Panc1 (cell line): ENCODE data around the gene HSPA4. TPM values are rescaled to one million over a fixed set of nuclear protein-coding genes. Genes with fewer than 3 reads are reported as not detected.

Source experiments
- ATAC-seq: fragments of 200-7000 bp; cut with Tn5 transposase; 2 replicates; pipeline ENCODE4 v1.9.1; 2020; ENCODE audit warnings: mild to moderate bottlenecking, moderate library complexity
- BruUV-seq: library from RNA; stranded (reverse); fragments of 400-500 nt; replicated peaks from 2 replicates; lab custom pipeline; 2021; lab: Mats Ljungman, UMichigan
- CTCF ChIA-PET: fragments of 300-600 bp; sonication (Branson Sonifier 250); formaldehyde crosslinking; loops from one replicate; lab custom pipeline; 2022; ENCODE audit warnings: antibody characterized with exemption; lab: Charles Lee
- POLR2A ChIA-PET: fragments of 300-600 bp; sonication (Branson Sonifier 250); formaldehyde crosslinking; loops from one replicate; lab custom pipeline; 2022; ENCODE audit warnings: antibody characterized with exemption; lab: Charles Lee
- DNase-seq: peaks from one replicate; pipeline ENCODE4 v3.0.0-alpha.2; 2010; ENCODE audit warnings: low read depth, low spot score
- H3K27ac ChIP-seq: 2 replicates; pipeline ENCODE4 v1.5.1; 2011; ENCODE audit warnings: mild to moderate bottlenecking, low read length, inconsistent platforms
- H3K27me3 ChIP-seq: fragments of 200-500 bp; sonication (Bioruptor generic); 2 replicates; pipeline ENCODE4 v1.6.0; 2014; ENCODE audit warnings: low read length, inconsistent platforms; ENCODE audit not compliant: control insufficient read depth, insufficient read depth
- H3K36me3 ChIP-seq: fragments of 200-500 bp; sonication (Bioruptor generic); 2 replicates; pipeline ENCODE4 v1.5.1; 2014; ENCODE audit warnings: inconsistent platforms, mild to moderate bottlenecking, low read length, moderate library complexity; ENCODE audit not compliant: control insufficient read depth, insufficient read depth
- H3K4me1 ChIP-seq: 2 replicates; pipeline ENCODE4 v1.5.1; 2011; ENCODE audit warnings: inconsistent platforms, mild to moderate bottlenecking, low read length, moderate library complexity; ENCODE audit not compliant: control insufficient read depth, insufficient read depth
- H3K4me3 ChIP-seq, 2 experiments: 2 replicates each; pipeline ENCODE4 v1.5.1; 2011 to 2012; ENCODE audit warnings: low read depth in 2 of 2, low read length in 2 of 2, mild to moderate bottlenecking in 2 of 2, inconsistent platforms in 1 of 2, moderate library complexity in 1 of 2
- H3K9me3 ChIP-seq: fragments of 200-500 bp; sonication (Bioruptor generic); 2 replicates; pipeline ENCODE4 v1.5.1; 2014; ENCODE audit warnings: low read depth, mild to moderate bottlenecking, inconsistent platforms, low read length, moderate library complexity; ENCODE audit not compliant: control insufficient read depth, insufficient read depth
- POLR2AphosphoS5 ChIP-seq: IDR thresholded peaks from 2 replicates; pipeline ENCODE4 v1.6.1; 2012; ENCODE audit warnings: mild to moderate bottlenecking, low read depth, low read length, moderate library complexity
- SIN3A ChIP-seq: IDR thresholded peaks from 2 replicates; pipeline ENCODE4 v1.6.1; 2012; ENCODE audit warnings: low read depth, mild to moderate bottlenecking, low read length, moderate library complexity, borderline replicate concordance; ENCODE audit not compliant: insufficient read depth
- TCF7L2 ChIP-seq: IDR thresholded peaks from 2 replicates; pipeline ENCODE4 v1.6.1; 2011; ENCODE audit warnings: mild to moderate bottlenecking, low read depth, low read length, inconsistent platforms
- in situ Hi-C: cut with HindIII; loops from 2 replicates; pipeline ENCODE4 v1.10.0; 2016; ENCODE audit warnings: low sequenced_read_pairs, low pct_unique_long_range_greater_than_20kb
- intact Hi-C: fragments of 100-400 bp; cut with micrococcal nuclease; formaldehyde crosslinking; loops from one replicate; pipeline ENCODE4 v1.10.0; 2022; ENCODE audit not compliant: unreplicated experiment
- total RNA-seq: library from RNA; stranded (reverse); gene quantifications from one replicate; pipeline ENCODE4 v1.2.1, GENCODE V29; 2021; ENCODE audit not compliant: unreplicated experiment
- TF ChIP-seq, protein P1 (sequence below): fragments of 450-650 bp; IDR thresholded peaks from 2 replicates; pipeline ENCODE4 v1.5.1; 2017; ENCODE audit warnings: mild to moderate bottlenecking
- TF ChIP-seq, protein P2 (sequence below), 2 experiments: IDR thresholded peaks; 2 replicates each; pipeline ENCODE4 v1.6.1; 2011 to 2012; ENCODE audit warnings: low read depth in 2 of 2, control low read depth in 1 of 2, low read length in 1 of 2, mild to moderate bottlenecking in 1 of 2, moderate library complexity in 1 of 2; ENCODE audit not compliant: insufficient read depth in 1 of 2

The HSPA4 gene
- total RNA-seq, 1 experiment from 2014 or later = 247 TPM

GRCh38 chr5:133066045-133066444 is 14.2 kb downstream of the HSPA4 start:
- peaks cover 12% of the 10 kb centered on the region; the same call in 1 of the 2 replicates for H3K36me3 ChIP-seq
- BruUV-seq = no TSS peak

DNA sequence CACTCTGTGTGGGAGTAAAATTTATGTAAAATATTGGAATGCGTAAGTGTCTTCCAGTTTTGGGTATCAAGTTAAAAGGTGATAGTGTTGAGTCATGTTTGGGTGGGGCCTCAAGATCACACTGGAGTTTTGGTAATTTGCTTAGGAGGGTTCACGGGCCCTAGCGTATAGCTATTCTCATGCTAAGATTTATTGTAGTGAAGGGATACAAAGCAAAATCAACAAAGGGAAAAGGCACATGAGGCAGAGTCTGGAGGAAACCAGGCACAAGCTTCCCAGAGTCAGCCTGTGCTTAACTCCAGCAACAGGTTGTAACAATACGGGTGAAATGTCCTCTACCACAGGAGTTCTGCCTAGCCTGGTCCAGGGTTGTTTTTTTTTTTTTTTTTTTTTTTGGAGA is 20.2 kb downstream of the HSPA4 start:
- H3K4me3 ChIP-seq = no peak overlapping the region
- H3K27me3 ChIP-seq = no peaks in the 10 kb centered on the region
- intact Hi-C loops (no loop called here), in situ Hi-C loops (no loop called here)
- ChIA-PET POLR2A (no interaction called here), CTCF (interaction anchor here (0.6 kb wide), 1 partner anchor 11 kb away, joined by 3 read pairs; no protein-coding TSS in a partner anchor)
- peaks cover 37% of the 10 kb centered on the region for H3K36me3 ChIP-seq
- no peak overlapping the region for H3K27ac ChIP-seq
- H3K4me1 ChIP-seq = no peaks in the 10 kb centered on the region
- no peaks in the 10 kb centered on the region for H3K9me3 ChIP-seq
- TF ChIP-seq, protein P1, sequence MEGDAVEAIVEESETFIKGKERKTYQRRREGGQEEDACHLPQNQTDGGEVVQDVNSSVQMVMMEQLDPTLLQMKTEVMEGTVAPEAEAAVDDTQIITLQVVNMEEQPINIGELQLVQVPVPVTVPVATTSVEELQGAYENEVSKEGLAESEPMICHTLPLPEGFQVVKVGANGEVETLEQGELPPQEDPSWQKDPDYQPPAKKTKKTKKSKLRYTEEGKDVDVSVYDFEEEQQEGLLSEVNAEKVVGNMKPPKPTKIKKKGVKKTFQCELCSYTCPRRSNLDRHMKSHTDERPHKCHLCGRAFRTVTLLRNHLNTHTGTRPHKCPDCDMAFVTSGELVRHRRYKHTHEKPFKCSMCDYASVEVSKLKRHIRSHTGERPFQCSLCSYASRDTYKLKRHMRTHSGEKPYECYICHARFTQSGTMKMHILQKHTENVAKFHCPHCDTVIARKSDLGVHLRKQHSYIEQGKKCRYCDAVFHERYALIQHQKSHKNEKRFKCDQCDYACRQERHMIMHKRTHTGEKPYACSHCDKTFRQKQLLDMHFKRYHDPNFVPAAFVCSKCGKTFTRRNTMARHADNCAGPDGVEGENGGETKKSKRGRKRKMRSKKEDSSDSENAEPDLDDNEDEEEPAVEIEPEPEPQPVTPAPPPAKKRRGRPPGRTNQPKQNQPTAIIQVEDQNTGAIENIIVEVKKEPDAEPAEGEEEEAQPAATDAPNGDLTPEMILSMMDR = no peak
- TF ChIP-seq SIN3A (no peak), TCF7L2 (no peak), POLR2AphosphoS5 (no peak)
- TF ChIP-seq, protein P2, sequence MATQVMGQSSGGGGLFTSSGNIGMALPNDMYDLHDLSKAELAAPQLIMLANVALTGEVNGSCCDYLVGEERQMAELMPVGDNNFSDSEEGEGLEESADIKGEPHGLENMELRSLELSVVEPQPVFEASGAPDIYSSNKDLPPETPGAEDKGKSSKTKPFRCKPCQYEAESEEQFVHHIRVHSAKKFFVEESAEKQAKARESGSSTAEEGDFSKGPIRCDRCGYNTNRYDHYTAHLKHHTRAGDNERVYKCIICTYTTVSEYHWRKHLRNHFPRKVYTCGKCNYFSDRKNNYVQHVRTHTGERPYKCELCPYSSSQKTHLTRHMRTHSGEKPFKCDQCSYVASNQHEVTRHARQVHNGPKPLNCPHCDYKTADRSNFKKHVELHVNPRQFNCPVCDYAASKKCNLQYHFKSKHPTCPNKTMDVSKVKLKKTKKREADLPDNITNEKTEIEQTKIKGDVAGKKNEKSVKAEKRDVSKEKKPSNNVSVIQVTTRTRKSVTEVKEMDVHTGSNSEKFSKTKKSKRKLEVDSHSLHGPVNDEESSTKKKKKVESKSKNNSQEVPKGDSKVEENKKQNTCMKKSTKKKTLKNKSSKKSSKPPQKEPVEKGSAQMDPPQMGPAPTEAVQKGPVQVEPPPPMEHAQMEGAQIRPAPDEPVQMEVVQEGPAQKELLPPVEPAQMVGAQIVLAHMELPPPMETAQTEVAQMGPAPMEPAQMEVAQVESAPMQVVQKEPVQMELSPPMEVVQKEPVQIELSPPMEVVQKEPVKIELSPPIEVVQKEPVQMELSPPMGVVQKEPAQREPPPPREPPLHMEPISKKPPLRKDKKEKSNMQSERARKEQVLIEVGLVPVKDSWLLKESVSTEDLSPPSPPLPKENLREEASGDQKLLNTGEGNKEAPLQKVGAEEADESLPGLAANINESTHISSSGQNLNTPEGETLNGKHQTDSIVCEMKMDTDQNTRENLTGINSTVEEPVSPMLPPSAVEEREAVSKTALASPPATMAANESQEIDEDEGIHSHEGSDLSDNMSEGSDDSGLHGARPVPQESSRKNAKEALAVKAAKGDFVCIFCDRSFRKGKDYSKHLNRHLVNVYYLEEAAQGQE (IDR thresholded peaks at IDR 0.05; ENCODE audit: insufficient read depth in 1 of 2, low read depth in 2 of 2, low read length in 1 of 2) = no peak
- BruUV-seq = no TSS peak
- no peak for DNase-seq
- no peak for ATAC-seq

More at GRCh38 chr5:133066045-133066444, 14.2 kb downstream of the HSPA4 start:
- ChIA-PET CTCF (no interaction called here), POLR2A (no interaction called here)
- 0 out of 2 replicates have a peak, but pooled peaks cover 9% of the 10 kb centered on the region for H3K4me1 ChIP-seq
- no peak for ATAC-seq
- TF ChIP-seq SIN3A (no peak), TCF7L2 (no peak), POLR2AphosphoS5 (no peak)
- TF ChIP-seq, protein P2 (IDR thresholded peaks at IDR 0.05; ENCODE audit: insufficient read depth in 1 of 2, low read depth in 2 of 2, low read length in 1 of 2) = no peak
- TF ChIP-seq, protein P1 = no peak
- H3K27me3 ChIP-seq = no peaks in the 10 kb centered on the region
- no peak for DNase-seq
- H3K4me3 ChIP-seq = no peak overlapping the region
- no peaks in the 10 kb centered on the region for H3K9me3 ChIP-seq
- in situ Hi-C loops = no loop called here
- intact Hi-C loops = no loop called here
- H3K27ac ChIP-seq = no peak overlapping the region
